OCI-LY7 (cell line): ENCODE results near the gene TMEM131L. TPM values are rescaled to one million over a fixed set of nuclear protein-coding genes. Genes with fewer than 3 reads are reported as not detected.

Experiments used
- BruUV-seq: library from RNA; stranded (reverse); fragments of 400-500 nt; replicated peaks from 2 replicates; lab custom pipeline; 2021; lab: Mats Ljungman, UMichigan
- CTCF ChIA-PET: fragments of 300-600 bp; sonication (Branson Sonifier 250); formaldehyde crosslinking; loops from one replicate; lab custom pipeline; 2022; ENCODE audit warnings: antibody characterized with exemption; ENCODE audit not compliant: unreplicated experiment; lab: Charles Lee
- POLR2A ChIA-PET: fragments of 300-600 bp; sonication (Branson Sonifier 250); formaldehyde crosslinking; loops from one replicate; lab custom pipeline; 2022; ENCODE audit warnings: antibody characterized with exemption; lab: Charles Lee
- DNase-seq: peaks from one replicate; pipeline ENCODE4 v3.0.0-alpha.2; 2015; ENCODE audit warnings: low spot score
- H2AFZ ChIP-seq: fragments of 200-600 bp; sonication (generic), shearing (Covaris generic); 2 replicates; pipeline ENCODE4 v1.6.1; 2014; ENCODE audit warnings: mild to moderate bottlenecking, antibody characterized with exemption, low read length, moderate library complexity
- H3K27ac ChIP-seq: fragments of 200-600 bp; sonication (generic); 2 replicates; pipeline ENCODE4 v1.5.1; 2014; ENCODE audit warnings: mixed run types, low read depth, mild to moderate bottlenecking, moderate library complexity, low read length, inconsistent platforms; ENCODE audit not compliant: poor library complexity, severe bottlenecking
- H3K36me3 ChIP-seq: fragments of 200-600 bp; sonication (generic); 2 replicates; pipeline ENCODE4 v1.6.1; 2014; ENCODE audit warnings: mild to moderate bottlenecking, antibody characterized with exemption, low read length, moderate library complexity, mixed read lengths; ENCODE audit not compliant: insufficient read depth
- H3K4me1 ChIP-seq: fragments of 200-600 bp; sonication (generic); 2 replicates; pipeline ENCODE4 v1.5.1; 2014; ENCODE audit warnings: mild to moderate bottlenecking, low read length; ENCODE audit not compliant: insufficient read depth, poor library complexity, severe bottlenecking
- H3K4me2 ChIP-seq: fragments of 200-600 bp; sonication (generic); 2 replicates; pipeline ENCODE4 v1.6.1; 2014; ENCODE audit warnings: mild to moderate bottlenecking, low read length
- H3K4me3 ChIP-seq: fragments of 200-600 bp; sonication (generic); 2 replicates; pipeline ENCODE4 v1.5.1; 2014; ENCODE audit warnings: mild to moderate bottlenecking, low read depth, low read length; ENCODE audit not compliant: poor library complexity, severe bottlenecking
- H3K79me2 ChIP-seq: fragments of 200-600 bp; sonication (generic); 2 replicates; pipeline ENCODE4 v1.6.1; 2016; ENCODE audit warnings: low read depth, mild to moderate bottlenecking, low read length, moderate library complexity, mixed read lengths; ENCODE audit not compliant: insufficient read depth
- H3K9me2 ChIP-seq: fragments of 200-600 bp; sonication (generic); 2 replicates; pipeline ENCODE4 v1.6.1; 2016; ENCODE audit warnings: mild to moderate bottlenecking, low read length, mixed read lengths; ENCODE audit not compliant: insufficient read depth
- H3K9me3 ChIP-seq: fragments of 200-600 bp; sonication (generic); 2 replicates; pipeline ENCODE4 v1.6.1; 2014; ENCODE audit warnings: mild to moderate bottlenecking, mixed run types, low read length, mixed read lengths
- H4K20me1 ChIP-seq: fragments of 200-600 bp; sonication (generic); 2 replicates; pipeline ENCODE4 v1.6.1; 2014; ENCODE audit warnings: mild to moderate bottlenecking, antibody characterized with exemption, low read length, moderate library complexity, mixed read lengths; ENCODE audit not compliant: insufficient read depth
- EZH2phosphoT487 ChIP-seq: fragments of 200-600 bp; sonication (generic); IDR thresholded peaks from 2 replicates; pipeline ENCODE4 v1.6.1; 2018; ENCODE audit warnings: low read depth, borderline replicate concordance, mild to moderate bottlenecking, mixed run types, antibody characterized with exemption, low read length, moderate library complexity, mixed read lengths
- intact Hi-C: fragments of 100-400 bp; cut with micrococcal nuclease; formaldehyde crosslinking; loops from one replicate; pipeline ENCODE4 v1.10.0; 2022; ENCODE audit not compliant: unreplicated experiment
- total RNA-seq, 2 experiments: library from RNA; depleted of rRNA in 1 of 2; stranded (reverse); fragments of >200 nt in 1 of 2; shearing (Covaris generic) in 1 of 2; gene quantifications; 2 replicates each; pipeline ENCODE4 v1.2.3, GENCODE V29; 2014 to 2022
- TF ChIP-seq, protein P1 (sequence below): fragments of 200-600 bp; sonication (generic); conservative IDR thresholded peaks from 2 replicates; pipeline ENCODE4 v1.5.1; 2014; ENCODE audit warnings: mild to moderate bottlenecking, antibody characterized with exemption, low read length, moderate library complexity, mixed read lengths

TMEM131L gene
- total RNA-seq, 2 experiments from 2014 or later, result 133 to 148 TPM

DNA sequence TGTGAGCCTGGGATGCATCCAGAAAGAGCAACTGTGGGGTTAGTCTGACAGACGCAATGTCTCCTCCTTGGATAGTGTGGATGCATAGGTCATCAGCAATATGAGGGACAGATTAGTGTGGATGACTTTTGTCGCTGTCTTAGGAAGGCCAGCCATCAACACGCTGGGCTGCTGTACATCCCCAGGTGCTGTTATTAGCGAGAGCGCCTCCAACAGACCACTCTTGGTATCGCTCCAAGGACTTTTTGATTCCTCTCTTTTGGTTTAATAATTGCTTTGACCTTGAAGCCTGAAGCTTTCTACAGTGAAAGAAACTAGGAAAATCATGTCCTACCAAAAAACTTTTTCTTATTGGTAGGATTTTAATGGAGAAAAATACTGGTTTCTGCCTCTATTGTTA lies 76.7 kb downstream of the TMEM131L start:
- intact Hi-C loops, result no loop called here

DNA sequence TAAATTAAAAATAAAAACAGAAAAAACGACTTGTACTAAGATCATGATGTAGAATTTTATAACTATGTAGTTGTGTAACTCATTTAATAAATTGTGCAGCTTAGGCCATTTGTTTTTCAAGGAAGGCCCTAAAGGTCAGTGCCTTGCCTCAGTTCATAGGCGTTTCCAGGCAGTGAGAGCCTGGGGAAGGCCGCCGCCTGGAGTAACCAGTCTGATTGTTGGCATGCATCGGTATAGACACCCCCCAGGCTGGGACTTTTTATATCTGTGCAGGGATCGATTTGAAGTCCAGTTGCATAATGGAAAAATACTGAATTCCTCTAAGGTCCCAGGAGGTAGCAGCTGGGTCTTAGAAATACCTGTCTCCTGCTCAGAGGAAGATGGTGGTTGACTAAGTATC lies 77.2 kb downstream of the TMEM131L start:
- CTCF ChIA-PET, result no interaction called here
- H3K9me2 ChIP-seq, result no peaks in the 10 kb centered on the region
- peaks cover 89% of the 10 kb centered on the region for H3K36me3 ChIP-seq
- POLR2A ChIA-PET, result no interaction called here
- H4K20me1 ChIP-seq, result peaks cover 20% of the 10 kb centered on the region
- peaks cover 9% of the 10 kb centered on the region for H3K4me1 ChIP-seq
- H3K79me2 ChIP-seq, result peaks cover 100% of the 10 kb centered on the region
- TF ChIP-seq EZH2phosphoT487, result no peak
- TF ChIP-seq, protein P1, sequence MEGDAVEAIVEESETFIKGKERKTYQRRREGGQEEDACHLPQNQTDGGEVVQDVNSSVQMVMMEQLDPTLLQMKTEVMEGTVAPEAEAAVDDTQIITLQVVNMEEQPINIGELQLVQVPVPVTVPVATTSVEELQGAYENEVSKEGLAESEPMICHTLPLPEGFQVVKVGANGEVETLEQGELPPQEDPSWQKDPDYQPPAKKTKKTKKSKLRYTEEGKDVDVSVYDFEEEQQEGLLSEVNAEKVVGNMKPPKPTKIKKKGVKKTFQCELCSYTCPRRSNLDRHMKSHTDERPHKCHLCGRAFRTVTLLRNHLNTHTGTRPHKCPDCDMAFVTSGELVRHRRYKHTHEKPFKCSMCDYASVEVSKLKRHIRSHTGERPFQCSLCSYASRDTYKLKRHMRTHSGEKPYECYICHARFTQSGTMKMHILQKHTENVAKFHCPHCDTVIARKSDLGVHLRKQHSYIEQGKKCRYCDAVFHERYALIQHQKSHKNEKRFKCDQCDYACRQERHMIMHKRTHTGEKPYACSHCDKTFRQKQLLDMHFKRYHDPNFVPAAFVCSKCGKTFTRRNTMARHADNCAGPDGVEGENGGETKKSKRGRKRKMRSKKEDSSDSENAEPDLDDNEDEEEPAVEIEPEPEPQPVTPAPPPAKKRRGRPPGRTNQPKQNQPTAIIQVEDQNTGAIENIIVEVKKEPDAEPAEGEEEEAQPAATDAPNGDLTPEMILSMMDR, result no peak
- BruUV-seq, result no TSS peak
- H3K9me3 ChIP-seq, result no peaks in the 10 kb centered on the region
- intact Hi-C loops, result no loop called here
- no peak for DNase-seq
- H3K4me3 ChIP-seq, result no peak overlapping the region
- no peak overlapping the region for H3K4me2 ChIP-seq
- no peak overlapping the region for H2AFZ ChIP-seq
- no peak overlapping the region for H3K27ac ChIP-seq

More for the DNA sequence above, 76.7 kb downstream of the TMEM131L start:
- CTCF ChIA-PET, result no interaction called here
- Histone ChIP-seq H3K27ac (no peak overlapping the region), H3K36me3 (peaks cover 92% of the 10 kb centered on the region), H2AFZ (no peak overlapping the region), H3K79me2 (peaks cover 100% of the 10 kb centered on the region), H3K4me1 (peaks cover 9% of the 10 kb centered on the region), H3K4me2 (no peak overlapping the region), H4K20me1 (peaks cover 25% of the 10 kb centered on the region), H3K9me2 (no peaks in the 10 kb centered on the region), H3K4me3 (no peak overlapping the region), H3K9me3 (no peaks in the 10 kb centered on the region)
- POLR2A ChIA-PET, result no interaction called here
- BruUV-seq, result no TSS peak
- TF ChIP-seq, protein P1, result peak; percentile 80
- TF ChIP-seq EZH2phosphoT487, result no peak
- no peak for DNase-seq

DNA sequence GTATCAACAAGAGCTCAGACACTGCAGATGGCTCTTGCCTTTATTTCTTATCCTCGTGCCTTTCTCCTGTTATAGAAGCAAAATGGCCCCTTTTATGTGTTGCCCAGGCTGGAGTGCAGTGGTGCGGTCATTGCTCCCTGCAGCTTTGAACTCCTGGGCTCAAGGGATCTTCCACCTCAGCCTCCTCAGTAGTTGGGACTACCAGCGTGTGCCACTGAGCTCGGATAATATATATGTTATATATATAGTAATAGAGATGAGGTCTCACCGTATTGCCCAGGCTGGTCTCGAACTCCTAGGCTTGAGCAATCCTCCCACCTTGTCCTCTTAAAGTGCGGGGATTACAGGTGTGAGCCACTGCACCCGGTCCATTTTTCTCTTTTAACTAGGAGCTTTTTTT lies 79.7 kb downstream of the TMEM131L start:
- Histone ChIP-seq H3K4me3 (no peak overlapping the region), H2AFZ (no peak overlapping the region), H3K9me2 (no peaks in the 10 kb centered on the region), H3K4me1 (peaks cover 4% of the 10 kb centered on the region), H3K79me2 (peaks cover 97% of the 10 kb centered on the region), H4K20me1 (peaks cover 16% of the 10 kb centered on the region), H3K27ac (no peak overlapping the region), H3K9me3 (no peaks in the 10 kb centered on the region), H3K36me3 (peaks cover 79% of the 10 kb centered on the region), H3K4me2 (no peak overlapping the region)
- no TSS peak for BruUV-seq
- CTCF ChIA-PET, result interaction anchor here (0.6 kb wide), 1 partner anchor 88 kb away, joined by 4 read pairs; no protein-coding TSS in a partner anchor
- intact Hi-C loops, result no loop called here
- POLR2A ChIA-PET, result interaction anchor here (0.5 to 1.4 kb wide), 7 partner anchors 11 to 418 kb away, joined by 3 to 6 read pairs (median 3); no protein-coding TSS in a partner anchor
- TF ChIP-seq, protein P1, result no peak
- TF ChIP-seq EZH2phosphoT487, result no peak
- DNase-seq, result no peak
